GM10266 (cell line): ENCODE measurements around the gene KDM2A.

ENCODE experiments used
- DNase-seq: peaks from one replicate; pipeline ENCODE4 v3.0.0; 2012; ENCODE audit errors: extremely low spot score
- TF ChIP-seq, protein P1 (sequence below): IDR thresholded peaks from 2 replicates; pipeline ENCODE4 v1.5.1; 2012; ENCODE audit warnings: mild to moderate bottlenecking, low read depth; ENCODE audit not compliant: control insufficient read depth, insufficient read depth; ENCODE audit errors: missing control alignments

Gene KDM2A

DNA sequence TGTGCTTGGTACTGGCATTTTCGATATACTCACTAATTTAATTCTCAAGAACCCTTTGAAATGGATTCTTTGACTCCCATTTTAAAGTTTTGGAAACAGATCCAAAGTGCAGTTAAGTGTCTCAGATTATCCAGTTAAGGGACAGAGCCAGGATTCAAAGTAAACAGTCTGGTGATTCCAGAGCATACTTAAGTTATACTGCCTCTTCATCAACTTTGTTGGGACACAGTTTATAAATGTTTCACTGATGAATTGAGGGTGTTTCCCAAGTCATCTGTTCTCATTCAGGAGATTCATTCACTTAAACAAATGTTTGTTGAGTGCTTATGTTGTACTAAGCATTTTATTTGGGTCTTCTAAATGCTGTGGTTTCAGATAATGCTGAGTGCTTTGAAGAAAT is 17.1 kb downstream of the KDM2A start:
- no peak for DNase-seq
- TF ChIP-seq, protein P1, sequence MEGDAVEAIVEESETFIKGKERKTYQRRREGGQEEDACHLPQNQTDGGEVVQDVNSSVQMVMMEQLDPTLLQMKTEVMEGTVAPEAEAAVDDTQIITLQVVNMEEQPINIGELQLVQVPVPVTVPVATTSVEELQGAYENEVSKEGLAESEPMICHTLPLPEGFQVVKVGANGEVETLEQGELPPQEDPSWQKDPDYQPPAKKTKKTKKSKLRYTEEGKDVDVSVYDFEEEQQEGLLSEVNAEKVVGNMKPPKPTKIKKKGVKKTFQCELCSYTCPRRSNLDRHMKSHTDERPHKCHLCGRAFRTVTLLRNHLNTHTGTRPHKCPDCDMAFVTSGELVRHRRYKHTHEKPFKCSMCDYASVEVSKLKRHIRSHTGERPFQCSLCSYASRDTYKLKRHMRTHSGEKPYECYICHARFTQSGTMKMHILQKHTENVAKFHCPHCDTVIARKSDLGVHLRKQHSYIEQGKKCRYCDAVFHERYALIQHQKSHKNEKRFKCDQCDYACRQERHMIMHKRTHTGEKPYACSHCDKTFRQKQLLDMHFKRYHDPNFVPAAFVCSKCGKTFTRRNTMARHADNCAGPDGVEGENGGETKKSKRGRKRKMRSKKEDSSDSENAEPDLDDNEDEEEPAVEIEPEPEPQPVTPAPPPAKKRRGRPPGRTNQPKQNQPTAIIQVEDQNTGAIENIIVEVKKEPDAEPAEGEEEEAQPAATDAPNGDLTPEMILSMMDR = no peak

DNA sequence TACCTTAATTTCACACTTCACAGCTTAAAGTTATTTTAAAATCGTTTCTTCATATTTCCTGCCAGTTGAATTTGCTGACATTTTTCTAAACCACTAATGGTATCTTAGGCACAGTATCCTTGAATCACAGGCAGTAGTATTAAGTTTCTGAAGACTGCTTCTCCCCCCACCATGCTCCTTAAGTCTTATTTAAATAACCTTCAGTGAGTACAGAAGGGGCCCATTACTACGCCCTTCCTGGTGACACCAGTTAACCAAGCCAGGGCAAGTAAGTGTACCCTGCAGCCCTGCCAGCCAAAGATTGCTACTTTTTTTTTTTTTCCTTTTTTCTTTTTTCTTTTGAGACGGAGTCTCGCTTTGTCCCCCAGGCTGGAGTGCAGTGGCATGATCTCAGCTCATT is 19.9 kb downstream of the KDM2A start:
- no peak for DNase-seq
- TF ChIP-seq, protein P1 = no peak

DNA sequence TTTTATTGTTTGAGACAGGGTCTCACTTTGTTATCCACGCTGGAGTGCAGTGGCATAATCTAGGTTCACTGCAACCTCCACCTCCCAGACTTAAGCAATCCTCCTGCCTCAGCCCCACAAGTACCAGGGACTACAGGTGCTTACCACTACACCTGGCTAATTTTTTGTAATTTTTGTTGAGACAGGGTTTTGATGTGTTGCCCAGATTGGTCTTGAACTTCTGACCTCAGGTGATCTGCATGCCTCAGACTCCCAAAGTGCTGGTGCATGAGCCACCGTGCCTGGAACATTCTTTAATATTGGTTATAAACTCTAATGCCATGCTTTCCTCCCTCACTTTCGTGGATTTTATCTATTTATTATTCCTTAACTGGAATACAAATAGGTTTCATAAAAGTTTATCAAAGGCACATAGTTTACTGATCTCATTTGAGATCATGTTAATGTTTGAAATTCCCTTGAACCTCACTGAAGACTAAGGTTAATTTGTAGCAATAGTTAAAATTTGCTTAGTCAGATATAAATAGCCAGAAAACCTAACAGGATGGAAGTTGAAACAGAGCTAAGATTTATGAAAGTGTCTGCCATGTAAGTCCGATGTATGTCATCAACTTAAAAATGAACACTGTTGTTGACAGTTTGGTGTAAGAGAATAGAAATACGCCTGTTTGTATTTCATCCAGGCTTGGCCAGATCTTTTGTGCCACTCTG is 27.6 kb downstream of the KDM2A start:
- TF ChIP-seq, protein P1 = no peak

DNA sequence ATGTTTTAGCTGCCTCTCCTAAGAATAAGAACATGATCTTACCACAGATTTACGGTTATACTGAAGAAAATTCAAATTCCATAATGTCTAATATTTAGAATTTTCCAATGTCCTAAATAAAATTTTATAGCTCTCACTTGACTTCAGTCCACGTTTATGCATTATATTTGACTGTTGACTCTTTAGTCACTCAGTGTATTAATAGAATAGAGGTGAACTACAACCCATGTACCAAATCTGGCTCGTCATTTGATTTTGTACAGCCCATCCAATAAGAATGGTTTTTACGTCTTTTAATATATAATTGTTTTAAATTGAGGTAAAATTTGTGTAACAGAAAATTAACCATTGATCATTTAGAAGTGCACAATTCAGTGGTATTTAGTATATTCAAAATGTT is 34.9 kb downstream of the KDM2A start:
- no peak for DNase-seq
- TF ChIP-seq, protein P1 = no peak

More for the DNA sequence above, 27.6 kb downstream of the KDM2A start:
- no peak for DNase-seq

DNA sequence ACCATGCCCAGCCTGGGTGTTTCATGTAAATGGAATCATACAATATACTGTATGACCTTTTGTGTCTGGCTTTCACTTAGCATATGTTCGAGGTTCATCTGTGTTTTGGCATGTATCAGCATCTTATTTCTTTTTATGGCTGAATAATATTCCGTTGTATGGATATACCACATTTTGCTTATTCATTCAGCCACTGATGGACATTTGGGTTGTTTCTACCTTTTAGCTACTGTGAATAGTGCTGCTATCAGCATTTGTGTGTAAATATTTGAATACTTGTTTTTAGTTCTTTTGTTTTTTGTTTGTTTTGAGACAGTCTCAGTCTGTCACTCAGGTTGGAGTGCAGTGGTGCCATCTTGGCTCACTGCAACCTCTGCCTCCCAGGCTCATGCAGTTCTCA is 35.7 kb downstream of the KDM2A start:
- DNase-seq = no peak
- TF ChIP-seq, protein P1 = no peak

DNA sequence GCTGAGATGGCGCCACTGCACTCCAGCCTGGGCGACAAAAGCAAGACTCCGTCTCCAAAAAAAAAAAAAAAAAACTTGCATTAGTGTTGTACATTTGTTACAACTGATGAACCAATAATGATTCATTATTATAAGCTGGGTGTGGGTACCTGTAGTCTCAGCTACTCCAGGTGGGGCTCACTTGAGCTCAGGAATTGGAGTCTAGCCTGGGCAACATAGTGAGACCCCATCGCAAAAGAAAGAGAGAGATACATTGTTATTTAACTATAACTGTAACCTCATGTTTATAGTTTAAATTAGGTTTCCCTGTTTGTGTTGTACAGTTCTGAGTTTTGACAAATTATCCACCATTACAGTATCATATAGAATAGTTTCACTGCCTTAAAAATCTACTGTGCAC is 38.6 kb downstream of the KDM2A start:
- no peak for DNase-seq
- TF ChIP-seq, protein P1 = no peak

DNA sequence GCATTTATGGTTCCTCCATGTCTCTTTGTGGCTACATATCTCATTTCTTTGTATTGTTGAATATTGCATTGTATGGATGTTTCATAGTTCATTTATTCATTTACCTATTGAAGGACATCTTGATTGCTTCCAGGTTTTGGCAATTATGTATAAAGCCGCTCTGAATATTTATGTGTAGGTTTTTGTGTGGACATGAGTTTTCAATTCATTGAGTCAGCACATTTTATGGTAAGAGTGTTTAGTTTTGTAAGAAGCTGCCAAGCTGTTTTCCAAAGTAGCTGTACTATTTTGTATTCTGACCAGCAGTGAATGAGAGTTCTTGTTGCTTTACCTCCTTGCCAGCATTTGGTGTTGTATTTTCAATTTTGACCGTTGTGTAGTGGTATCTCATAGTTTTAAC is 39.2 kb downstream of the KDM2A start:
- no peak for DNase-seq
- TF ChIP-seq, protein P1 = no peak
